Endothelial cell (in vitro differentiated cells): ENCODE measurements around the gene TMX4. TPM values are rescaled to one million over a fixed set of nuclear protein-coding genes. Genes with fewer than 3 reads are reported as not detected.

Experiments
- DNase-seq: peaks from one replicate; pipeline ENCODE4 v3.0.0; 2021; ENCODE audit warnings: low spot score
- H3K27ac Mint-ChIP-seq: one replicate; pipeline ENCODE4 v1.8.0; 2021; ENCODE audit warnings: mixed read lengths, inconsistent platforms; ENCODE audit not compliant: unreplicated experiment
- H3K27me3 Mint-ChIP-seq: one replicate; pipeline ENCODE4 v1.8.0; 2021; ENCODE audit warnings: mild to moderate bottlenecking, moderate library complexity, mixed read lengths, inconsistent platforms; ENCODE audit not compliant: unreplicated experiment
- H3K36me3 Mint-ChIP-seq: one replicate; pipeline ENCODE4 v1.8.0; 2021; ENCODE audit warnings: mild to moderate bottlenecking, low read depth, mixed read lengths, inconsistent platforms; ENCODE audit not compliant: unreplicated experiment
- H3K4me1 Mint-ChIP-seq: one replicate; pipeline ENCODE4 v1.8.0; 2021; ENCODE audit warnings: mild to moderate bottlenecking, mixed read lengths, inconsistent platforms; ENCODE audit not compliant: unreplicated experiment
- H3K4me3 Mint-ChIP-seq: one replicate; pipeline ENCODE4 v1.8.0; 2021; ENCODE audit warnings: mild to moderate bottlenecking, mixed read lengths, inconsistent platforms; ENCODE audit not compliant: unreplicated experiment
- H3K9me3 Mint-ChIP-seq: one replicate; pipeline ENCODE4 v1.8.0; 2021; ENCODE audit warnings: mixed read lengths, inconsistent platforms; ENCODE audit not compliant: unreplicated experiment
- total RNA-seq: library from RNA; stranded (reverse); fragmentation: NEBNext Ultra II Directional; extraction: Animal tissue kit (Norgen Biotek cat#: 25700); gene quantifications from one replicate; pipeline ENCODE4 v1.2.1, GENCODE V29; 2021; ENCODE audit not compliant: unreplicated experiment
- TF ChIP-seq, protein P1 (sequence below): fragments of 200-600 bp; sonication (generic); IDR thresholded peaks from one replicate; pipeline ENCODE4 v1.5.0; 2021; ENCODE audit warnings: antibody characterized with exemption; ENCODE audit not compliant: unreplicated experiment

Gene TMX4
- total RNA-seq, 1 donor from 2014 or later, result 19.1 TPM

- Mint-ChIP-seq H3K4me3 (no peak overlapping the region), H3K27ac (no peak overlapping the region), H3K27me3 (no peaks in the 10 kb centered on the region), H3K36me3 (no peaks in the 10 kb centered on the region), H3K4me1 (no peaks in the 10 kb centered on the region), H3K9me3 (no peaks in the 10 kb centered on the region)
- TF ChIP-seq, protein P1, sequence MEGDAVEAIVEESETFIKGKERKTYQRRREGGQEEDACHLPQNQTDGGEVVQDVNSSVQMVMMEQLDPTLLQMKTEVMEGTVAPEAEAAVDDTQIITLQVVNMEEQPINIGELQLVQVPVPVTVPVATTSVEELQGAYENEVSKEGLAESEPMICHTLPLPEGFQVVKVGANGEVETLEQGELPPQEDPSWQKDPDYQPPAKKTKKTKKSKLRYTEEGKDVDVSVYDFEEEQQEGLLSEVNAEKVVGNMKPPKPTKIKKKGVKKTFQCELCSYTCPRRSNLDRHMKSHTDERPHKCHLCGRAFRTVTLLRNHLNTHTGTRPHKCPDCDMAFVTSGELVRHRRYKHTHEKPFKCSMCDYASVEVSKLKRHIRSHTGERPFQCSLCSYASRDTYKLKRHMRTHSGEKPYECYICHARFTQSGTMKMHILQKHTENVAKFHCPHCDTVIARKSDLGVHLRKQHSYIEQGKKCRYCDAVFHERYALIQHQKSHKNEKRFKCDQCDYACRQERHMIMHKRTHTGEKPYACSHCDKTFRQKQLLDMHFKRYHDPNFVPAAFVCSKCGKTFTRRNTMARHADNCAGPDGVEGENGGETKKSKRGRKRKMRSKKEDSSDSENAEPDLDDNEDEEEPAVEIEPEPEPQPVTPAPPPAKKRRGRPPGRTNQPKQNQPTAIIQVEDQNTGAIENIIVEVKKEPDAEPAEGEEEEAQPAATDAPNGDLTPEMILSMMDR, result no peak
- DNase-seq, result no peak
These were observed 75.7 kb downstream of the TMX4 start for GRCh38 chr20:7943891-7944290.

DNA sequence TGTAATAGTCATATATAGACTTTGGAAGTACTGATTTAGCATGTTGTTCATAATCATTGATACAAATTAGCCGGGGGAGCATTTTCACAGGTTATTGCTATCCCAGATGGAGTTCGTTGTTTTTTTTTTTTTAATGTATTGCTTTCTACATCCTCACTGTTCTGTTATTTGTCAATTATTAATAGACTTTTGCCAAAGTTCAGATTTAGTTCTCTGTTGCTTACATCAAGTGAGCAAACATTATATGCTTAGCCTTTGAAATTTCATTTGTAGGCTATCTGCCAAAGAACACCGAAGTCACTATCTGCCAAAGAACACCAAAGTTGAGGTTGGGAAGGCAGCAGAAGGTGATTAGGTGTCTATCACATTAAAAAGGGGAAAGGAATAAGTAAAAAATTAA lies 79.2 kb downstream of the TMX4 start, which contains the start of gene HAO1:
HAO1 (minus strand) TSS at position 118 of the 400 bp plus-strand sequence; CDS start at position 82, 36 bp downstream.
- Mint-ChIP-seq H3K4me3 (no peak within 1 kb of the TSS), H3K27ac (no peak within 1 kb of the TSS), H3K4me1 (no peaks in the 10 kb centered on the region), H3K36me3 (no peaks in the 10 kb centered on the region), H3K27me3 (no peaks in the 10 kb centered on the region), H3K9me3 (no peaks in the 10 kb centered on the region)
- TF ChIP-seq, protein P1, result no peak
- no peak for DNase-seq

- Mint-ChIP-seq H3K27me3 (no peaks in the 10 kb centered on the region), H3K4me1 (no peaks in the 10 kb centered on the region), H3K4me3 (no peak overlapping the region), H3K27ac (no peak overlapping the region), H3K9me3 (no peaks in the 10 kb centered on the region), H3K36me3 (no peaks in the 10 kb centered on the region)
- TF ChIP-seq, protein P1, result no peak
- DNase-seq, result no peak
These were observed 79.9 kb downstream of the TMX4 start for GRCh38 chr20:7939663-7940062.

DNA sequence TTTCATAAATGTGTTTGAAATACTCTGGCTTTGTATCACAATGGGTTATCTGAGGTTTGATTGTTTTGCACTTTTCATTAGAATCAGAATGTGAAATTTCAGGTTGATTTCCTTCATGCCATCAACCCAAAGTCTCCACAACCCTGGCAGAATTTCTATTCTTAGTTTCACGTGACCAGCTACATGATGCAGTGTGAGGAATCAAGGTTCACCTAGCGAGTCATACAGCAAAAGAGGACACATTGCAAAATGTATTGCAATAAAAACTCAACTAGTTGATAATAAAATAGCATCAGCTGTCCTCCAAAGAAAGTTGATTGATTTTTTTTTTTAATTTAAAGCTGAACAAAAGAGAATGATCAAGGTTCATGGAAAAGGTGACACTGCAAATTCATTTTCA lies 81.5 kb downstream of the TMX4 start:
- no peak overlapping the region for H3K27ac Mint-ChIP-seq
- no peaks in the 10 kb centered on the region for H3K9me3 Mint-ChIP-seq
- H3K4me1 Mint-ChIP-seq, result no peaks in the 10 kb centered on the region
- H3K4me3 Mint-ChIP-seq, result no peak overlapping the region
- TF ChIP-seq, protein P1, result no peak
- no peak for DNase-seq
- H3K27me3 Mint-ChIP-seq, result no peaks in the 10 kb centered on the region
- H3K36me3 Mint-ChIP-seq, result no peaks in the 10 kb centered on the region

GRCh38 chr20:7937328-7937727 lies 82.2 kb downstream of the TMX4 start:
- Mint-ChIP-seq H3K27ac (no peak overlapping the region), H3K9me3 (no peaks in the 10 kb centered on the region), H3K4me1 (no peaks in the 10 kb centered on the region), H3K27me3 (no peaks in the 10 kb centered on the region), H3K4me3 (no peak overlapping the region), H3K36me3 (no peaks in the 10 kb centered on the region)
- TF ChIP-seq, protein P1, result no peak
- DNase-seq, result no peak
